Right ventricle myocardium inferior (tissue), 1 donor: Measurements from ENCODE around the gene ENPP1. TPM values are rescaled to one million over a fixed set of nuclear protein-coding genes. Genes with fewer than 3 reads are reported as not detected.

Source experiments
- ATAC-seq: fragments of 200-7000 bp; cut with Tn5 transposase; one replicate; pipeline ENCODE4 v1.9.1; 2020; ENCODE audit warnings: mild to moderate bottlenecking, moderate library complexity
- DNase-seq: peaks from one replicate; pipeline ENCODE4 v3.0.0; 2021; ENCODE audit errors: missing footprints
- intact Hi-C: fragments of 100-400 bp; cut with DNase I; formaldehyde crosslinking; loops from one replicate; pipeline ENCODE4 v1.11.0; 2022
- long read RNA-seq: library from polyadenylated mRNA; unstranded; transcript quantifications from one replicate; pipeline ENCODE4 v2.0.0, GENCODE V29; 2021
- total RNA-seq: library from RNA; stranded (reverse); fragmentation: NEBNext Ultra II Directional; extraction: Animal tissue kit (Norgen Biotek cat#: 25700); gene quantifications from one replicate; pipeline ENCODE4 v1.2.1, GENCODE V29; 2021
- donor health status: DM: no; HTN: yes; CAD: no; lungs with severe emphysema.

Gene ENPP1
- total RNA-seq = 1.7 TPM
- long read RNA-seq = 0 reads

DNA sequence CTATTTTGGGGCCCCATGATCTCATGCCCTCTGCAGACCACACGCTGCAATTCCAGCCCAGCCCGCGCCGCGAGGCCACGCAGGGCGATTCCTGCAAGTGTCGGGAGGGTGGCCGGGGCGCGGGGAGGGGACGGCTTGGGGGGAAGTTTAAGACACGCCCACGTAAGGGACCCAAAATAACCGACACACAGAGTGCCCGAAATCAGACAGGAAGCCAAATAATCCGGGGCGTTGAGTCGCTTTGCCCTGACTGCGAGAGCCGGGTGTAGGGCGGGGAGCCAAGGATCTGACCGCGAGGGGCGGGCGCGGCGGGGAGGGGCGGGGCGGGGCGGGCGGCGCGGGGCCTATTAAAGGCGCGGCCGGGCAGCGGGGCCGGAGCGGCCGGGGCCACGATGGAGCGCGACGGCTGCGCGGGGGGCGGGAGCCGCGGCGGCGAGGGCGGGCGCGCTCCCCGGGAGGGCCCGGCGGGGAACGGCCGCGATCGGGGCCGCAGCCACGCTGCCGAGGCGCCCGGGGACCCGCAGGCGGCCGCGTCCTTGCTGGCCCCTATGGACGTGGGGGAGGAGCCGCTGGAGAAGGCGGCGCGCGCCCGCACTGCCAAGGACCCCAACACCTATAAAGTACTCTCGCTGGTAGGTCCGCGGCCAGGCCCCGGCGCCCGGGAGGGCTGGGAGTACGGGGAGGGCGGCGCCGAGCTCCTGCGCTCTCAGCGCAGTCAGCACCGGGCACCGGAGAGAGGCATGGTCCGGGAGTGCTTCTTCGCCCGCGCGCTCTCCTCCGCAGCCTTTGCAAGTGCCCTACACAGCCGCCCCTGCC is at the start of gene ENPP1:
Gene ENPP1, plus strand, starts transcription at position 377 of the 816 bp plus-strand sequence. Its CDS starts 16 bp downstream, at position 393.
- peak; percentile 84 for DNase-seq
- intact Hi-C loops = loop anchor here (10.0 kb wide), 1 partner anchor 113 kb away; no protein-coding TSS in a partner anchor
- peak; percentile 94 for ATAC-seq

- intact Hi-C loops = no loop called here
- no peak for DNase-seq
- ATAC-seq = no peak
Measured at GRCh38 chr6:131758920-131759319, 48.9 kb upstream of the ENPP1 start.

DNA sequence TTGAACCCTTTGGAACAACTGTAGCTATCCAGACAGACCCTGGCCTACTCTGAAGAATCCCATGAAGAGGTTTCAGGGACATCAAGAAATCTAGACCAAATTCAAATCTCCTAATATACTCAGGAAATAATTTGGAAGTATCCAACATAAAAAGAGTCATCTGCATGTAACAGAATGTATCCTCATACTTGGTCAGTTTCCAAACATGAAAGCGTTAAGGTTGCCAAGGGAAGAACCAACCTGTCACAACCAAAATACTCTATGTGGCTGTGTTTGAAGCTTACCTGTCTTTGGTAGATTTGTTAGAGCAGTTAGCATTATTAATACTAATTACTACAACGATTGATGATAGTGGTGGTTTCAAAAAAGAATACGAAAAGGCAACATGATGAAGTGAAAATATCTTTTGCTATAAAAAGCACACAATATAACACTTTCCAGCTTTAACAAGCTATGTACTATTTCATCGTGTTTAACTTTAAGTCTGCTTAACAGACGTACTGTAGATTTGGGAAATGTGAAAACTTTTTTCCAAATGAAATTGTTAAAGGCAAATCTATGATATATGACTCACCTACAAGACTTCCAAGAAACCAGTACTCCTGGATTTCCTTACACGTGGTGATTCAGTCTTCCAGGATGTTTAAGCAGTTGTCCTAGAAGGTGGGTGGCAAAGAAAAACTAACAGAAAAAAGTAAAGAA is 46.6 kb upstream of the ENPP1 start:
- DNase-seq = no peak
- intact Hi-C loops = no loop called here
- ATAC-seq = no peak

GRCh38 chr6:131761762-131762067 is 46.1 kb upstream of the ENPP1 start:
- intact Hi-C loops = no loop called here
- no peak for ATAC-seq

GRCh38 chr6:131762984-131763383 is 44.8 kb upstream of the ENPP1 start:
- DNase-seq (no peak), ATAC-seq (no peak)
- intact Hi-C loops = no loop called here

More at GRCh38 chr6:131761762-131762067, 46.1 kb upstream of the ENPP1 start:
- DNase-seq = no peak

DNA sequence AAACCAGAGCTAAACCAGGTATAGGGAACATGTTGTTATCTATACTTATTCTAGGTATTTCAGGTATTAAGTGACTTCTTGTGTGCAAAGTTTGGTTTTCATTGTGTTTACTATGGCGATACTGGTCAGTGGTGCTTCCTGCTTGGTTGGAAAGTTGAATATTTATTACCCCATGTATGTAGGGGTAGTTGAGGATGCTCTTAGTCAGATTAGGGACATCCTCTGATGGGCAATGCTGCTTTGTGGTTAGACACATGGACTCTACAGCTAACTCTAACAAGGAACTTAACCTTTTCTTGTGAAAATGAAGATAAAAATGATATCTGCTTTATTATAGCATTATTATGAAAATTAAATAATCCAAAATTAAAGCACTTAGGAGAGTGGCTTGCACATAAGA is 44.1 kb upstream of the ENPP1 start:
- DNase-seq = no peak
- intact Hi-C loops = no loop called here
- ATAC-seq = no peak

- DNase-seq (no peak), ATAC-seq (no peak)
- intact Hi-C loops = no loop called here
Measured at GRCh38 chr6:131764350-131764749, 43.5 kb upstream of the ENPP1 start.

GRCh38 chr6:131765081-131765803 is 42.6 kb upstream of the ENPP1 start:
- intact Hi-C loops = no loop called here
- DNase-seq (no peak), ATAC-seq (peak; percentile 83)

DNA sequence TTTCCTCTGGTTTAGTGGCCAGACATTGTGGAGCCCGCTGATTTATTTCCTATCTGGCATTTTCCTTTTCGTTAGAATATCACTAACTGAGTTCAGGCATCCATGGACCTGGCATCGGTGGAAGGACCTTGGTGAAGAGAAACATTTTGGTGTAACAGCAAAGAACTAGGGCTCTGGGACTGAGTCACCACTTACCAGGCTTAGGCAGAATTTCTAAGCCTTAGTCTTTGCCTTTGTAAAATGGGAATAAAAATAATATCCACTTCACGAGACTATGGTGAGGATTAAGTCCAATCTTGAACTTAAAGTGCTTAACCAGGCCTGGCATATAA is 42.0 kb upstream of the ENPP1 start:
- intact Hi-C loops = no loop called here
- ATAC-seq (no peak), DNase-seq (no peak)

GRCh38 chr6:131766631-131767030 is 41.2 kb upstream of the ENPP1 start:
- no peak for DNase-seq
- intact Hi-C loops = no loop called here
- no peak for ATAC-seq

- DNase-seq (no peak), ATAC-seq (no peak)
- intact Hi-C loops = no loop called here
Measured at GRCh38 chr6:131768964-131769363, 38.9 kb upstream of the ENPP1 start.

GRCh38 chr6:131769385-131770141 is 38.3 kb upstream of the ENPP1 start:
- intact Hi-C loops = no loop called here
- no peak for ATAC-seq
- no peak for DNase-seq

DNA sequence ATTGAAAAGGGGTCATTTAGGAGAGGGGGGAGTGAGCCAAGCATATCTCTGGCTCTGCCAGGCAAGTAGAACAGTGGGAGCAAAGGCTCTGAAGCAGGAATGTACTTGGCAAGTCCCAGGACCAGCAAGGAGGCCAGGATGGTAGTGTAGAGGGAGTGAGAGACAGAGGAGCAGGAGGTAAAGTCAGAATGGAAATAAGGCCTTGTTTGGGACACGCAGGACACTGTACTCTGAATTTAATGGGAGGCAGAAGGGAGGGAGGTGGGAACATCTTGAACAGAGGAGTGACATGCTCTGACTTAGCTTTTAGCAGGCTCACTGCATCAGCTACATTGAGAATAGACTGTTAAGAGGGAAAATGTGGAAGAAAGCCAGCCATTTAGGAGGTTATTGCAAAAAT is 37.0 kb upstream of the ENPP1 start:
- intact Hi-C loops = no loop called here
- DNase-seq = no peak
- no peak for ATAC-seq

DNA sequence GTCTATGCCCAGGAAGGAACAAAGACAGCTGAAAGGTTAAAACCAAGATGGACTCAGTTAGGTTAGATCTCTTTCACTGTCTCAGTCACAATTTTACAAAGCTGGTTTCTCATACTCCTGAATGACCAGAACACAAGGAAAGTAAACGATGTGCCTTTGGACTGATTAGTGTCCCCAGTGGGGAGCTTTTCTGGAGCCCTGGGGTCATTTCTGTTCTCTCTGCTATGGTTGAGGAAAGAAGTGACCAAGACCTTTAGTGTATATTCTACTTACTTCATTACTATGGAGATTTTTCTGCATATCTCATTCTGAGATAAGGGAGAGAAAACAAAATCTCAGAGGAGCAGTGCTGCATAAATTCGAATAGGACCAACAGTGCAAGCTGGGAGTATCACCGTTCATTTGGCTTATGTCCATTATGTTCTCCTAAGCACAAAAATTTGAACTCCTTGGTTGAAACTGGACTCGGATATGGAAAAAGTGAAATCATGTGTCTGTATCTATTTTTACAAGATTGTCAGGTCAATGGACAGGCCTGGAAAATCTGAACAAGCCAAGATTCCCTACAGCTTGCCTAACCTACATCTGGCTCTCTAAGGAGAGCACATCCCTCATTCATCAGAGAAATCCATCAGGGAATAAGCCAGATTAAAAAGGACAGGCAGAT is 34.4 kb upstream of the ENPP1 start:
- intact Hi-C loops = no loop called here
- ATAC-seq = peak; percentile 54
- DNase-seq = no peak

DNA sequence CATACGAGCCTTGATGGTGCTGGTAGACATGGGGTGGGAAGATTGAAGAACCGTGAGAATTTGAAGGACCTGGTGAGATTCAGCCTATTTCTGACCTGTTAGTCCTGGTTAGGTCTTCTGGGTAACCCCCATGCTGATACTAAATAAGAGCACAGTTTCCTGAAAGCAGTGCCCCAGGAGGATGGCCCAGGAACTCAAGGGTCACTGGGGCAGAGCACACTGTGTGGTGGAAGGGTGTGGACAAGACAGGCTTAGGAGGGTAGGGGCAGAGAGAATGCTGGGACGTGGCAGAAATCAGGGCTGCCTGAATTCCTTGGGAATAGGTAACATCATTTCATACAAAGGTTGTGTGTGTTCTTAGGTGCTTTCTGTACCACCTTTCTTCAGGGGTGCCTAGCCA is 31.9 kb upstream of the ENPP1 start:
- intact Hi-C loops = no loop called here
- no peak for DNase-seq
- no peak for ATAC-seq

DNA sequence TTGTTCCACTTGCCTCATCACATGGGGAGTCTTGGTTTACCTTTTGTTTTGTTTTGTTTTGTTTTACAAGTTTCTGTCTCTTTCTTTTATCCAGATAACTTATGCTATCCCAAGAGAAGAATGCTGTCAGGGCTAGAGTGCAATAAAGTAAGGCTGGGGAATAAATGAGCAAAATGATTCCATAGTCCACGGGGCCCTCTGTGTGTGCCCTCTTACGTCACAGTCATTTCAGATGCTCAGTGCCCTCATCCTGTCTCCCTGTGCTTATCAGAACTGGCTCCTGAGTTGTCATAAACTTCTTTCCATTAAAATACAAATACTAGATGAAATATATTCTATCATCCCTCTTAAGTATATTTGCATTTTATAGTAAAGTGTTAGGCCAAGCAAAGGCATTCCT is 30.8 kb upstream of the ENPP1 start:
- ATAC-seq = no peak
- DNase-seq = no peak
- intact Hi-C loops = no loop called here

DNA sequence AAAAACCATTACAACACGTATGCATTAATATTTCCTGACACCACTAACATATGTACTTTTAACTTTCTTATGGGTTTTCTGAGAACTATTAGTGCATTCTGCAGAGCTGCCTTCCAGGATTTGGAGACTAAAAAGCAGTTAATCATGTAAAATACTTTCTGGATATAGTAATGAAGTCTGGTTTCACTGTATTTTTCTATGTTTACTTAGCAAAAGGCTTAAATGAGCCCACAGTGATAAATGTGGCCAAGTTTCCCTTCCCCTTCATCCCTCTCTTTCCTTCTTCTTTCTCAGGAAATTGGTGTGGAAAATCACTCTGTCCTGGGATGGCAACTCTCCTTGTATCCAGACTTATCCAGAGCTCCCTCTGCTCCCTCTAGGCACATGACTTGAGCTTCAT is 29.7 kb upstream of the ENPP1 start:
- intact Hi-C loops = no loop called here
- no peak for ATAC-seq
- DNase-seq = no peak

- intact Hi-C loops = no loop called here
- DNase-seq = no peak
- no peak for ATAC-seq
Measured at GRCh38 chr6:131779304-131779703, 28.5 kb upstream of the ENPP1 start.

GRCh38 chr6:131780600-131780999 is 27.2 kb upstream of the ENPP1 start:
- intact Hi-C loops = loop anchor here (5.0 kb wide), 1 partner anchor 132 kb away; no protein-coding TSS in a partner anchor
- no peak for DNase-seq
- ATAC-seq = no peak
